ENCODE results near the gene CELF5. TPM values are rescaled to one million over a fixed set of nuclear protein-coding genes. Genes with fewer than 3 reads are reported as not detected.

The CELF5 gene
- total and polyA plus RNA-seq, 9 donors, result 1.3 to 6.4 (median 2.8) TPM

GRCh38 chr19:3183721-3184641 is 40.5 kb upstream of the CELF5 start:
- intact Hi-C loops (cut with DNase I), result no loop called here
- Histone ChIP-seq H3K27me3 (no peaks in the 10 kb centered on the region), H3K4me1 (ENCODE audit: insufficient read depth) (peaks cover 11% of the 10 kb centered on the region), H3K27ac (no peak overlapping the region), H3K4me3 (no peak overlapping the region), H3K9me3 (no peaks in the 10 kb centered on the region), H3K36me3 (no peaks in the 10 kb centered on the region)
- WGBS, 3 donors, result 68 to 80% (median 68%) methylated on average over 13 of the region's 13 CpGs
- TF ChIP-seq EP300 (IDR thresholded peaks at IDR 0.05) (no peak), POLR2A (IDR thresholded peaks at IDR 0.05) (no peak)
- TF ChIP-seq, protein P1, sequence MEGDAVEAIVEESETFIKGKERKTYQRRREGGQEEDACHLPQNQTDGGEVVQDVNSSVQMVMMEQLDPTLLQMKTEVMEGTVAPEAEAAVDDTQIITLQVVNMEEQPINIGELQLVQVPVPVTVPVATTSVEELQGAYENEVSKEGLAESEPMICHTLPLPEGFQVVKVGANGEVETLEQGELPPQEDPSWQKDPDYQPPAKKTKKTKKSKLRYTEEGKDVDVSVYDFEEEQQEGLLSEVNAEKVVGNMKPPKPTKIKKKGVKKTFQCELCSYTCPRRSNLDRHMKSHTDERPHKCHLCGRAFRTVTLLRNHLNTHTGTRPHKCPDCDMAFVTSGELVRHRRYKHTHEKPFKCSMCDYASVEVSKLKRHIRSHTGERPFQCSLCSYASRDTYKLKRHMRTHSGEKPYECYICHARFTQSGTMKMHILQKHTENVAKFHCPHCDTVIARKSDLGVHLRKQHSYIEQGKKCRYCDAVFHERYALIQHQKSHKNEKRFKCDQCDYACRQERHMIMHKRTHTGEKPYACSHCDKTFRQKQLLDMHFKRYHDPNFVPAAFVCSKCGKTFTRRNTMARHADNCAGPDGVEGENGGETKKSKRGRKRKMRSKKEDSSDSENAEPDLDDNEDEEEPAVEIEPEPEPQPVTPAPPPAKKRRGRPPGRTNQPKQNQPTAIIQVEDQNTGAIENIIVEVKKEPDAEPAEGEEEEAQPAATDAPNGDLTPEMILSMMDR (IDR thresholded peaks at IDR 0.05), result no peak
- peak in 1 of 5 donors; percentile 41 for DNase-seq

GRCh38 chr19:3184847-3185460 is 39.5 kb upstream of the CELF5 start:
- DNase-seq, result peak in 3 of 5 donors; percentile 77 to 80 (median 80)
- peak overlapping the region; percentile 87 for H3K4me3 ChIP-seq
- H3K4me1 ChIP-seq (ENCODE audit: insufficient read depth), result peaks cover 11% of the 10 kb centered on the region
- H3K27ac ChIP-seq, result no peak overlapping the region
- H3K9me3 ChIP-seq, result no peaks in the 10 kb centered on the region
- 8 to 15% (median 12%) methylated on average over 14 of the region's 14 CpGs for WGBS, 3 donors
- intact Hi-C loops (cut with DNase I), result no loop called here
- no peak for TF ChIP-seq EP300 (IDR thresholded peaks at IDR 0.05)
- TF ChIP-seq, protein P1 (IDR thresholded peaks at IDR 0.05), result no peak
- no peak for TF ChIP-seq POLR2A (IDR thresholded peaks at IDR 0.05)
- no peaks in the 10 kb centered on the region for H3K36me3 ChIP-seq
- no peaks in the 10 kb centered on the region for H3K27me3 ChIP-seq

- Histone ChIP-seq H3K9me3 (no peaks in the 10 kb centered on the region), H3K36me3 (no peaks in the 10 kb centered on the region), H3K27ac (peak within 1 kb of the TSS; percentile 31 to 44), H3K4me1 (ENCODE audit: insufficient read depth) (peaks cover 11% of the 10 kb centered on the region), H3K4me3 (peak within 1 kb of the TSS; percentile 87), H3K27me3 (no peaks in the 10 kb centered on the region)
- intact Hi-C loops (cut with DNase I), result no loop called here
- WGBS, 3 donors, result 0 to 1% (median 0%) methylated on average over 68 to 69 of the region's 69 CpGs
- TF ChIP-seq POLR2A (IDR thresholded peaks at IDR 0.05), result peak; percentile 20
- no peak for TF ChIP-seq EP300 (IDR thresholded peaks at IDR 0.05)
- peak; percentile 93 to 97 (median 93) for DNase-seq
Measured at GRCh38 chr19:3185461-3186159, 38.9 kb upstream of the CELF5 start, which contains the start of gene NCLN. Gene NCLN (plus strand): TSS chr19:3185930. CDS start chr19:3186031, 101 bp downstream.

DNA sequence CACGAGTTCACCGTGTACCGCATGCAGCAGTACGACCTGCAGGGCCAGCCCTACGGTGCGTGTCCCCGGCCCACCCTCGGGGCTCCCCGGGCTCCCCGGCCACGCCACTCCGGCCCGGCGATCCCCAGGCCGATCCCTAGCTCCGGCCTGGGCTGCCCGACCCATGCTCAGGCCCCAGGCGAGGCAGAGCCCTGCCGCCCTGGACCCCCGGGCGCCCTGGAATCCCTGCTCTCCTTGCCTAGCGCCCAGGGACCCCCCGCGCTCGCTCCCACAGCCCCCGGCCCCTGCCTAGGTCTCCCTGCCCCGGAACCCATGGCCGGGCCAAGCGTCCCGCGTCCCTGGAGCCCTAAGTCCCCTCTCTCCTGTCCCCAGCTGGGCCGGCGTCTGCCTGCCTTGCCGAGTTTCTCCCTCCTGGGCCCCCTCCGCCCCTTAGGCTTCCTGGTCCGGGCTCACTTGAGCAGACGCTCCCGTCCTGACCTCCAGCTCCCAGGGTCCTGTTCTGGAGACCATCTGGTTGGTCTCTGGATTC is 38.2 kb upstream of the CELF5 start:
- H3K9me3 ChIP-seq, result no peaks in the 10 kb centered on the region
- peak overlapping the region; percentile 87 for H3K4me3 ChIP-seq
- no peaks in the 10 kb centered on the region for H3K27me3 ChIP-seq
- TF ChIP-seq EP300 (IDR thresholded peaks at IDR 0.05) (no peak), POLR2A (IDR thresholded peaks at IDR 0.05) (no peak)
- TF ChIP-seq, protein P1 (IDR thresholded peaks at IDR 0.05), result no peak
- peak in 3 of 5 donors; percentile 37 to 62 (median 58) for DNase-seq
- intact Hi-C loops (cut with DNase I), result no loop called here
- 0 to 2% (median 0%) methylated on average over 26 to 38 of the region's 38 CpGs for WGBS, 3 donors
- peaks cover 11% of the 10 kb centered on the region for H3K4me1 ChIP-seq (ENCODE audit: insufficient read depth)
- no peaks in the 10 kb centered on the region for H3K36me3 ChIP-seq
- H3K27ac ChIP-seq, result no peak overlapping the region

Data from ovary (tissue), 9 donors.